ENCODE results near the gene ASGR2. TPM values are rescaled to one million over a fixed set of nuclear protein-coding genes. Genes with fewer than 3 reads are reported as not detected.

Gene ASGR2
- total and polyA plus RNA-seq, 7 donors, result 0.04 to 0.62 (median 0.29) TPM; not detected in 3

DNA sequence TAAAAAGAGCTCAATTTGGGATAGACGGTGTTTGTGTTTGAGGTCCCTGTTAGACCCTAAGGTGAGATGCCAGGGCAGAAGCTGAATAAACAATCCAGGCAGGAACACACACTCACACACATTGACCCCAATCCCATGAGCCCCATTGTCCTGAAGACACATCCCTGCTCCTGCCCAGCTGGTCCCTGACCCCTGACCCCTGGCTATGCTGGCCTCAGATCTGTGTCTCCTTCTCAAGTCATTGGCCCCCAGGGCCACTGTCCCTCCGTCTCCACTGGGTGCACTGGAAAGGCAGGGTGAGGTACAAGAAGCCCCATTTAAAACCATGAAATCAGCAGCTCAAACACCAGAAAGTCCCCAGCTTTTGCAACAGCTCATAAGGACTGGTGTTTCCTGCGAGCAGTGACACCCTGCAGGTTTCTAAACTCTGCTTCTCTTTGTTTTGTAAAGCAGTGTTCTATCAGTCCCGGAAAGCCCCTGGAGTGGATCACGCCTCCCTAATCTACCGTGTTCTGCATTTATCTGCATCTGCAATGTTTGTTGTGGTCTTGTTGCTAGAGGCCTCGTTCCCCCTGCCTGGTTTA lies 18.0 kb upstream of the ASGR2 start:
- 20 to 37% (median 28%) methylated on average over 7 of the region's 7 CpGs for WGBS, 3 donors
- DNase-seq (no peak), ATAC-seq (no peak)
- Histone ChIP-seq H3K4me3 (peak overlapping the region; percentile 11), H3K36me3 (ENCODE audit: insufficient read depth in 1 of 2, low read depth in 1 of 2) (no peaks in the 10 kb centered on the region), H3K27me3 (ENCODE audit: insufficient read depth in 3 of 3, low read length in 2 of 3) (peaks cover 0 to 38% (median 5%) of the 10 kb centered on the region in 3 donors), H3K27ac (no peak overlapping the region), H3K4me1 (no peaks in the 10 kb centered on the region), H3K9me3 (no peaks in the 10 kb centered on the region)
- intact Hi-C loops (cut with DNase I), result no loop called here
- TF ChIP-seq, protein P1, sequence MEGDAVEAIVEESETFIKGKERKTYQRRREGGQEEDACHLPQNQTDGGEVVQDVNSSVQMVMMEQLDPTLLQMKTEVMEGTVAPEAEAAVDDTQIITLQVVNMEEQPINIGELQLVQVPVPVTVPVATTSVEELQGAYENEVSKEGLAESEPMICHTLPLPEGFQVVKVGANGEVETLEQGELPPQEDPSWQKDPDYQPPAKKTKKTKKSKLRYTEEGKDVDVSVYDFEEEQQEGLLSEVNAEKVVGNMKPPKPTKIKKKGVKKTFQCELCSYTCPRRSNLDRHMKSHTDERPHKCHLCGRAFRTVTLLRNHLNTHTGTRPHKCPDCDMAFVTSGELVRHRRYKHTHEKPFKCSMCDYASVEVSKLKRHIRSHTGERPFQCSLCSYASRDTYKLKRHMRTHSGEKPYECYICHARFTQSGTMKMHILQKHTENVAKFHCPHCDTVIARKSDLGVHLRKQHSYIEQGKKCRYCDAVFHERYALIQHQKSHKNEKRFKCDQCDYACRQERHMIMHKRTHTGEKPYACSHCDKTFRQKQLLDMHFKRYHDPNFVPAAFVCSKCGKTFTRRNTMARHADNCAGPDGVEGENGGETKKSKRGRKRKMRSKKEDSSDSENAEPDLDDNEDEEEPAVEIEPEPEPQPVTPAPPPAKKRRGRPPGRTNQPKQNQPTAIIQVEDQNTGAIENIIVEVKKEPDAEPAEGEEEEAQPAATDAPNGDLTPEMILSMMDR (IDR thresholded peaks at IDR 0.05), result no peak

GRCh38 chr17:7131423-7131791 lies 16.8 kb upstream of the ASGR2 start:
- DNase-seq, result no peak
- Histone ChIP-seq H3K9me3 (no peaks in the 10 kb centered on the region), H3K4me3 (peak overlapping the region; percentile 36), H3K27me3 (ENCODE audit: insufficient read depth in 3 of 3, low read length in 2 of 3) (peaks cover 0 to 26% (median 2%) of the 10 kb centered on the region in 3 donors), H3K36me3 (ENCODE audit: insufficient read depth in 1 of 2, low read depth in 1 of 2) (no peaks in the 10 kb centered on the region), H3K27ac (peak overlapping the region; percentile 4), H3K4me1 (no peaks in the 10 kb centered on the region)
- intact Hi-C loops (cut with DNase I), result no loop called here
- ATAC-seq, result no peak
- TF ChIP-seq, protein P1 (IDR thresholded peaks at IDR 0.05), result no peak
- WGBS, 3 donors, result 87 to 95% (median 94%) methylated on average over 5 of the region's 5 CpGs

DNA sequence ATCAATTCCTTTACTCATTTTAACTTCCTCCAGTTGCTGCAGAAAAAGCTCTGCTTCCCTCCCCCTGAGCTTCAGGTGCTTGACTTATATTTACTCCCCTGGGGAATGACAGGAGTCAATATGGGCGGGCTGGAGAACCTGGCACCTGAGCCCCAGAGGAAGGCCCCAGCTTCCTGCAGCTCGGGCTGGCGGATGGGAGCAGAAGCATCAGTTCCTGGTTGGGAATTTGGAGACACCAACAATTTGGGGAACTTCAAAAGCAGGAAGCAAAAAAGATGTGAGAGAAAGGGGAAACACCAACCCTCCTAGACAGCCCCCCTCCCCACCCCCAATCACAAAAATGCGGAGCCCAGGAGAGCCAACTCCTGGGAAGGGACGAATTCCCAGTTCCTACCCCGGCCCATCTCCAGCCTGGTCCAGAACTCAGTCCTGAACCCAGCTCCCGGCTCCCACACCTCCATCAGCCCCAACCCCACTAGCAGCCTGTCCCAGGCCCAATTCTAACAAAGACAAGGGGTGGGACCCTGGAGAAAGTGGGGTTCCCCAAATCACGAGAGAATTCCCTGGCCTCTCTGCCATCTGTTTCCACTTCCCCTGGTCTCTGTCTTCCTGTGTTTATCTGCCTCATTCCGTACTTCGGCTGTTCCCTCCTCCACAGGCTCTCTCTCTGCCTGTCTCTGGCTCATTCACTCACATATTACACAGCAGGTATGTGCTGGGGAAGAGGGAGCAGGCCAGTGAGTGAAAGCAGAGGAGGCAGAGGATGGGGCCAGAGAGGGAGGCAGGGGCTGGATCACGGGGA lies 16.2 kb upstream of the ASGR2 start:
- Histone ChIP-seq H3K9me3 (no peaks in the 10 kb centered on the region), H3K4me3 (peak overlapping the region; percentile 36), H3K27ac (peak overlapping the region; percentile 4), H3K4me1 (no peaks in the 10 kb centered on the region), H3K36me3 (ENCODE audit: insufficient read depth in 1 of 2, low read depth in 1 of 2) (no peaks in the 10 kb centered on the region), H3K27me3 (ENCODE audit: insufficient read depth in 3 of 3, low read length in 2 of 3) (peaks cover 0 to 25% (median 2%) of the 10 kb centered on the region in 3 donors)
- TF ChIP-seq, protein P1 (IDR thresholded peaks at IDR 0.05), result no peak
- 43 to 54% (median 51%) methylated on average over 11 of the region's 11 CpGs for WGBS, 3 donors
- DNase-seq, result no peak
- no peak for ATAC-seq
- intact Hi-C loops (cut with DNase I), result no loop called here

GRCh38 chr17:7129311-7129710 lies 14.7 kb upstream of the ASGR2 start:
- Histone ChIP-seq H3K27me3 (ENCODE audit: insufficient read depth in 3 of 3, low read length in 2 of 3) (peaks cover 0 to 25% (median 2%) of the 10 kb centered on the region in 3 donors), H3K4me1 (no peaks in the 10 kb centered on the region), H3K27ac (no peak overlapping the region), H3K36me3 (ENCODE audit: insufficient read depth in 1 of 2, low read depth in 1 of 2) (no peaks in the 10 kb centered on the region), H3K9me3 (no peaks in the 10 kb centered on the region), H3K4me3 (no peak overlapping the region)
- ATAC-seq (no peak), DNase-seq (no peak)
- TF ChIP-seq, protein P1 (IDR thresholded peaks at IDR 0.05), result no peak
- intact Hi-C loops (cut with DNase I), result no loop called here
- 83% methylated on average over 8 of the region's 8 CpGs for WGBS, 3 donors

Data from psoas muscle (tissue), 8 donors.